K562 (cell line): ENCODE measurements around the gene LVRN. TPM values are rescaled to one million over a fixed set of nuclear protein-coding genes. Genes with fewer than 3 reads are reported as not detected.

Source experiments
- ATAC-seq: fragments of 200-7000 bp; cut with Tn5 transposase; 3 replicates; pipeline ENCODE4 v1.9.1; 2020; ENCODE audit warnings: moderate library complexity
- BruUV-seq: library from RNA; stranded (reverse); fragments of 400-500 nt; replicated peaks from 2 replicates; lab custom pipeline; 2021; lab: Mats Ljungman, UMichigan
- CTCF ChIA-PET: fragments of 300-600 bp; formaldehyde crosslinking; extraction: SDS; loops from one replicate; lab custom pipeline; 2021; ENCODE audit warnings: low intra/inter-chr PET ratio; lab: Yijun Ruan, JAX
- POLR2A ChIA-PET: fragments of 300-600, 350-650 bp; sonication (Branson Sonifier 250); formaldehyde crosslinking; extraction: SDS; loops from one replicate; lab custom pipeline; 2021; ENCODE audit warnings: antibody characterized with exemption, inconsistent platforms; lab: Yijun Ruan, JAX
- DNase-seq, 4 experiments: peaks; one replicate each; pipeline versions ENCODE4 v3.0.0 to v3.0.0-alpha.2; 2011 to 2018; ENCODE audit warnings: low spot score in 3 of 4, mixed read lengths in 3 of 4; ENCODE audit errors: extremely low read depth in 1 of 4
- FAIRE-seq: peaks from 2 replicates; lab custom pipeline; 2011; peaks lifted over from hg19 to GRCh38; lab: Jason Lieb, UNC
- H2AFZ ChIP-seq: 2 replicates; pipeline ENCODE4 v1.6.0; 2011; ENCODE audit warnings: low read depth, low read length, control low read depth, inconsistent platforms
- H3K27ac ChIP-seq: fragments of 200-600 bp; 3 replicates; pipeline ENCODE4 v1.8.0; 2011; ENCODE audit warnings: low read depth, mild to moderate bottlenecking, control low read depth, inconsistent platforms, low read length, moderate library complexity, mixed read lengths; ENCODE audit errors: extremely low read depth
- H3K27me3 ChIP-seq, 2 experiments: fragments of 300-600 bp in 1 of 2; 2 replicates in 1 of 2; 3 replicates in 1 of 2; pipeline versions ENCODE4 v1.6.0 to v1.8.0; 2011; ENCODE audit warnings: inconsistent platforms in 2 of 2, low read length in 2 of 2, mild to moderate bottlenecking in 1 of 2, mixed read lengths in 1 of 2, moderate library complexity in 1 of 2; ENCODE audit not compliant: control insufficient read depth in 2 of 2, insufficient read depth in 2 of 2
- H3K36me3 ChIP-seq: fragments of 300-600 bp; 3 replicates; pipeline ENCODE4 v1.8.0; 2011; ENCODE audit warnings: mild to moderate bottlenecking, low read length, inconsistent platforms; ENCODE audit not compliant: control insufficient read depth, insufficient read depth
- H3K4me1 ChIP-seq, 2 experiments: fragments of 200-600 bp in 1 of 2; replicated peaks in 1 of 2; 2 replicates in 1 of 2; 3 replicates in 1 of 2; pipeline versions ENCODE4 v1.5.1 to v1.8.0; 2011; ENCODE audit warnings: inconsistent platforms in 2 of 2, low read length in 2 of 2, mild to moderate bottlenecking in 1 of 2, mixed read lengths in 1 of 2, moderate library complexity in 1 of 2; ENCODE audit not compliant: control insufficient read depth in 2 of 2, insufficient read depth in 2 of 2
- H3K4me2 ChIP-seq: 2 replicates; pipeline ENCODE4 v1.6.1; 2011; ENCODE audit warnings: low read length, control low read depth, inconsistent platforms, mixed read lengths; ENCODE audit not compliant: insufficient read depth
- H3K4me3 ChIP-seq: fragments of 200-600 bp; sonication (generic), shearing (Covaris generic); 2 replicates; pipeline ENCODE4 v1.5.1; 2016; ENCODE audit warnings: control low read depth, inconsistent platforms
- H3K79me2 ChIP-seq: fragments of 200-600 bp; 3 replicates; pipeline ENCODE4 v1.8.0; 2011; ENCODE audit warnings: low read length, inconsistent platforms; ENCODE audit not compliant: control insufficient read depth, insufficient read depth
- H3K9ac ChIP-seq, 2 experiments: 2 replicates each; pipeline versions ENCODE4 v1.6.0 to v1.6.1; 2011; ENCODE audit warnings: low read depth in 2 of 2, low read length in 2 of 2, control low read depth in 1 of 2, inconsistent platforms in 1 of 2, mild to moderate bottlenecking in 1 of 2, mixed read lengths in 1 of 2; ENCODE audit not compliant: insufficient read depth in 1 of 2
- H3K9me1 ChIP-seq: one replicate; pipeline ENCODE4 v1.6.0; 2011; ENCODE audit warnings: inconsistent platforms, mild to moderate bottlenecking, low read length, moderate library complexity; ENCODE audit not compliant: control insufficient read depth, insufficient read depth
- H3K9me3 ChIP-seq: replicated peaks from 2 replicates; pipeline ENCODE4 v1.5.1; 2011; ENCODE audit warnings: low read depth, low read length, inconsistent platforms; ENCODE audit not compliant: control insufficient read depth, insufficient read depth
- H4K20me1 ChIP-seq: replicated peaks from 2 replicates; pipeline ENCODE4 v1.6.1; 2011; ENCODE audit warnings: low read length, inconsistent platforms, mixed read lengths; ENCODE audit not compliant: control insufficient read depth, insufficient read depth
- ARID1B ChIP-seq: fragments of 450-650 bp; IDR thresholded peaks from 2 replicates; pipeline ENCODE4 v1.6.1; 2016; ENCODE audit warnings: antibody characterized with exemption, mild to moderate bottlenecking, inconsistent platforms
- CBFA2T2 ChIP-seq: fragments of 450-650 bp; conservative IDR thresholded peaks from 2 replicates; pipeline ENCODE4 v1.6.1; 2017; ENCODE audit warnings: mild to moderate bottlenecking
- CCAR2 ChIP-seq: fragments of 200-400 bp; formaldehyde crosslinking; IDR thresholded peaks from 2 replicates; pipeline ENCODE4 v1.6.1; 2017; ENCODE audit warnings: mild to moderate bottlenecking, low read depth, low read length
- CHD7 ChIP-seq: fragments of 200-600 bp; sonication (generic); IDR thresholded peaks from one replicate; pipeline ENCODE4 v1.6.1; 2012; ENCODE audit warnings: mild to moderate bottlenecking, low read depth, low read length, inconsistent platforms
- CSDE1 ChIP-seq, 2 experiments: fragments of 450-650 bp; IDR thresholded peaks; 2 replicates each; pipeline ENCODE4 v1.6.1; 2016; ENCODE audit warnings: mild to moderate bottlenecking in 1 of 2
- MCM7 ChIP-seq, 2 experiments: fragments of 450-650 bp; IDR thresholded peaks; 2 replicates each; pipeline ENCODE4 v1.6.1; 2016 to 2018
- PKNOX1 ChIP-seq: fragments of 450-650 bp; IDR thresholded peaks from 2 replicates; pipeline ENCODE4 v1.6.1; 2016
- RBBP5 ChIP-seq: fragments of 200-600 bp; sonication (generic); IDR thresholded peaks from 2 replicates; pipeline ENCODE4 v1.6.1; 2012; ENCODE audit warnings: borderline replicate concordance, mild to moderate bottlenecking, low read length, control low read depth, inconsistent platforms; ENCODE audit not compliant: insufficient read depth, poor library complexity, severe bottlenecking
- SMARCC2 ChIP-seq: fragments of 450-650 bp; IDR thresholded peaks from 2 replicates; pipeline ENCODE4 v1.6.1; 2017; ENCODE audit warnings: antibody characterized with exemption, moderate library complexity, mild to moderate bottlenecking, low read depth
- ZBTB8A ChIP-seq: fragments of 450-650 bp; IDR thresholded peaks from 2 replicates; pipeline ENCODE4 v1.6.1; 2018; ENCODE audit warnings: mild to moderate bottlenecking, moderate library complexity; ENCODE audit not compliant: partially characterized antibody
- ZNF174 ChIP-seq: fragments of 250-450 bp; sonication (Bioruptor Pico); IDR thresholded peaks from 2 replicates; pipeline ENCODE4 v1.4.0; 2020; ENCODE audit warnings: mild to moderate bottlenecking
- ZNF197 ChIP-seq: fragments of 200-800 bp; sonication (Bioruptor generic); IDR thresholded peaks from 2 replicates; pipeline ENCODE4 v1.6.1; 2016; ENCODE audit warnings: low read depth, missing genetic modification characterization, missing compliant biosample characterization
- in situ Hi-C: fragments of 300-500 bp; cut with MboI; formaldehyde crosslinking; loops from 4 replicates; pipeline ENCODE4 v1.15.0; 2018; ENCODE audit warnings: inconsistent platforms, mixed read lengths
- intact Hi-C: fragments of 100-400 bp; cut with micrococcal nuclease; formaldehyde crosslinking; loops from 2 replicates; pipeline ENCODE4 v1.14.2; 2022
- polyA plus RNA-seq, 8 experiments: library from polyadenylated mRNA; depleted of rRNA in 4 of 8; stranded (reverse) in 5 of 8; unstranded in 3 of 8; fragments of >200 nt; fragmentation: Nextera tagmentation in 2 of 8; fragmentation: Illumina TruSeq in 1 of 8; extraction: Ambion mirVana in 2 of 8; extraction: Trizol in 1 of 8; gene quantifications; 2 replicates each; pipeline versions ENCODE4 v1.2.1 to v1.2.3, GENCODE V29; 2011 to 2014; ENCODE audit warnings: inconsistent platforms in 1 of 8, missing spikeins in 1 of 8
- total RNA-seq, 7 experiments: library from RNA; depleted of rRNA in 6 of 7; stranded (reverse); fragments of >200 nt in 6 of 7; fragmentation: Illumina TruSeq in 2 of 7; extraction: Trizol in 2 of 7; gene quantifications; 2 replicates each; pipeline versions ENCODE4 v1.2.1 to v1.2.3, GENCODE V29; 2011 to 2021; ENCODE audit warnings: low replicate concordance in 1 of 7

LVRN gene
- total and polyA plus RNA-seq, 9 of the 15 experiments (the other 6 are each of a cell fraction or from before 2014, with no cell fraction given): 2.6 to 5.3 (median 4.1) TPM

GRCh38 chr5:116011046-116011445 is 48.8 kb downstream of the LVRN start:
- no peak for ATAC-seq
- intact Hi-C loops: no loop called here
- Histone ChIP-seq H3K27ac (no peak overlapping the region), H3K4me3 (no peak overlapping the region), H3K27me3 (no peaks in the 10 kb centered on the region), H3K4me2 (no peak overlapping the region), H3K79me2 (no peaks in the 10 kb centered on the region), H3K9ac (no peak overlapping the region), H2AFZ (no peak overlapping the region), H3K36me3 (no peaks in the 10 kb centered on the region), H3K4me1 (peaks cover 0 to 5% of the 10 kb centered on the region in 2 experiments; a peak in 1 of 5 replicates), H4K20me1 (no peaks in the 10 kb centered on the region), H3K9me1 (no peaks in the 10 kb centered on the region), H3K9me3 (no peaks in the 10 kb centered on the region; the same call in 1 of the 2 replicates)
- TF ChIP-seq ZNF174 (CRISPR knock-in tag): no peak
- TF ChIP-seq RBBP5: no peak
- TF ChIP-seq CHD7: no peak
- TF ChIP-seq MCM7 (IDR thresholded peaks at IDR 0.05): no peak
- TF ChIP-seq PKNOX1: no peak
- no peak for TF ChIP-seq CCAR2
- no peak for TF ChIP-seq CBFA2T2
- no peak for TF ChIP-seq ZBTB8A
- TF ChIP-seq ZNF197 (CRISPR knock-in tag): no peak
- no peak for TF ChIP-seq SMARCC2
- no peak for TF ChIP-seq ARID1B
- TF ChIP-seq CSDE1 (IDR thresholded peaks at IDR 0.05): no peak
- CTCF ChIA-PET: no interaction called here
- FAIRE-seq: no peak
- POLR2A ChIA-PET: no interaction called here
- in situ Hi-C loops: no loop called here
- no TSS peak for BruUV-seq
- no peak for DNase-seq
